HG03378 (cell line): ENCODE results near the gene COQ4.
A peak's percentile ranks its signal among the peaks of the same experiment; 100 is the strongest.

Source experiments
- ATAC-seq: cut with Tn5 transposase; IDR thresholded peaks from one replicate; pipeline ENCODE4 v1.9.1; 2021; ENCODE audit warnings: mild to moderate bottlenecking, moderate library complexity; ENCODE audit not compliant: unreplicated experiment

The COQ4 gene

DNA sequence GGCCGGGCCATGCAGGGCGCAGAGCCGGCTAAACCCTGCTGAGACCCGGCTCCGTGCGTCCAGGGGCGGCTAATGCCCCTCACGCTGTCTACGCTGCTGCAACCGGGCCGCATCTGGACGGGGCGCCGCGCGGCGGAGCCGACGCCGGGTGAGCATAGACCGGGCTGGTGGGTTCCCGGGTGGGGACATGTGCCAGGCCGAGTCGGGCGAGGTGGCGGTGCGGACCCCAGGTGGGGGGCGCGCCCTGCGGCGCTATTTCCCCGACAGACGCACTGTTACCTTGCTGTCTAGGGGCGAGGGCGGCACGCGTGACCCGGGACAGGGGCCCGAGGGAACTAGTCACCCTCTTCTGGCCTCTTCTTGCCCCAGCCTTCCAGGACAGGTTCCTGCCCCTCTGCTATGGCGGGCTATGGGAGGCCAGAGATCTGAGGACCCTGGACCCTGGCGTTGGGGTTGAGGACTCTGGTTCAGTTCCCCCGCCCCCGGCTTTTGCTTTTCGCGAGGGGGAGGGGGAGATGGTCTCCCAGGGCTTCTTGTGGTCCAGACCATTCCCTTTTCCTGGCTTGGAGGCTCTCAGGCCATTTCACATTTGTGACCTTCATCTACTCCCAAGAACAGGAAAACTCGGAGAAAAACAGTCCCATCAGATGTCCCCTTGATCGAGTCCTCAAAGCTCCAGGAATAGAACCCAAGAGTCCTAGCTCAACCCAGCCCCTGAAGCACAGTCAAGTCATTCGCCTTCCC, 18.2 kb downstream of the COQ4 start:
- ATAC-seq: no peak

DNA sequence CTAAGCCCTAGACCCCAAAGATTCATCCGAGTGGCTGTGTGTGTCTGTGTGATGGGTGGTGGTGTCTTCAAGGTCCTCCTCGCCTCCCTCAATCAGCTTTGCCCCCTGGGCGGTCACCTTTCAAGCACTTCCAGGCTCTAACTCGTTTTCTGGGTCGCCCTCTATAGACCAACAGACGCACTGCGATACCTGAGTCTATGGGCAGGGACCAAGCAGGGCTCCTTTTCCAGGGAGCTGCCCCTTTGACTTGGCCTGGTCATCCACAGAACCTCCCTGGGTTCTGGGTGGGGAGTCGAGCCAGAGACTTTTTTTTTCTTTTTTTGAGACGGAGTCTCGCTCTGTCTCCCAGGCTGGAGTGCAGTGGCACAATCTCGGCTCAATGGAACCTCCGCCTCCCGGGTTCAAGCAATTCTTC, 18.8 kb downstream of the COQ4 start:
- no peak for ATAC-seq

DNA sequence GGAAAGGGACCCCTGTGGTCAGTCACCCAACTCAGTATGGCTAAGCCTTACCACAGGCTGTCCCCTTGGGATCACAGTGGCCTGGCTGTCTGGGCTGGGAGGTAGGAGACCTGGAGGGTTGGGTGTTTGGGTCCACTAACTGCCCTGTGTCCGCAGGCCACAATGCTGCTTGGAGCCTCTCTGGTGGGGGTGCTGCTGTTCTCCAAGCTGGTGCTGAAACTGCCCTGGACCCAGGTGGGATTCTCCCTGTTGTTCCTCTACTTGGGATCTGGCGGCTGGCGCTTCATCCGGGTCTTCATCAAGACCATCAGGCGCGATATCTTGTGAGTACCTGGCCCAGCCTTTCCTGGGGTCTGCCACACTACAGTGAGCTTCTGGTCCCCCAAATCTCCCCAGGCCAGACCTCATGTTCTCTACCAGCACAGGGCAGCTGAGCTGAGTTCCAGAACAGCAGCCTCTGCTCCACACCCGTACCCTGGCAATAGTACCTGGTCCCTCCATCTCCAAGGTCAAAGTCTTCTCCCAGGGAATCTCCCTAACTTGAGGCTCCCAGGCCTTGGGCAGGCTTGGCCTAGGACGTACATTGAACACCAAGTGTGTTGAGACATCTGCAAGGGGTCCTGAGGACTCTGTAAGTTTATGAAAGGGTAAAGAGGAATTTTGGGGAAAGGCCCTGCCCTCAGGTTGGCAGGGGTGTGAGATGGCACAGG, 20.5 kb downstream of the COQ4 start:
- no peak for ATAC-seq

DNA sequence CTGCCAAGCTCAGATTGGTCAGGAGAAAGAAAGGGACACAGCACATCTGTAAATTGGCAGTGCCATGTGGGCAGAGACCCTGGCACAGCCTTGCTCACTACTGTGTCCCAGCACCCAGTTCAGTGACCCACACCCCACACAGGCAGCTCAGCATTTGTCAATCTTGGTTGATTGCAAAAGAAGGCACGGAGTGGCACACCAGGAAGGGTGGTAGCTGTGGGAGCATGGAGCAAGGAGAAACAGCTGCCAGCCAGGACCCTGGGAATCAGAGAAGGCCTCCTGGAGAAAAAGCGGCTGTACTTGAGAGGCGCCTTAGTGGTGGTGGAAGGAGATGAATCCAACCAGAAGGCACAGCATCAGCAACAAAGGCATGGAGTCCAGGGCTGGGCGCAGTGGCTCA, 21.2 kb downstream of the COQ4 start:
- no peak for ATAC-seq

DNA sequence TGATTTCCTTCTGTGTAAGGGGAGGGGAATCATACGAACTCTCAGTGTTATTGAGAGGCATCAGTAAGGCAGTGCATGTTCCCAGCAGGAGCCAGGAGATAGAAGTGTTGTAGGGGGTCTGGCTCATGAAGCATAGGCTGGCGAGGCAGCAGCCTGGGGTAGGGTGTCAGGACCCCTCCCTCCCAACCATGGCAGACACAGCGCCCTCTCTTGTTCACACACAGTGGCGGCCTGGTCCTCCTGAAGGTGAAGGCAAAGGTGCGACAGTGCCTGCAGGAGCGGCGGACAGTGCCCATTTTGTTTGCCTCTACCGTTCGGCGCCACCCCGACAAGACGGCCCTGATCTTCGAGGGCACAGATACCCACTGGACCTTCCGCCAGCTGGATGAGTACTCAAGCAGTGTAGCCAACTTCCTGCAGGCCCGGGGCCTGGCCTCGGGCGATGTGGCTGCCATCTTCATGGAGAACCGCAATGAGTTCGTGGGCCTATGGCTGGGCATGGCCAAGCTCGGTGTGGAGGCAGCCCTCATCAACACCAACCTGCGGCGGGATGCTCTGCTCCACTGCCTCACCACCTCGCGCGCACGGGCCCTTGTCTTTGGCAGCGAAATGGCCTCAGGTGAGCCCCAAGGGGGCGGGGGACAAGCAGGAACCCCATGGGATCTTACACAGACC, 22.4 kb downstream of the COQ4 start:
- no peak for ATAC-seq

DNA sequence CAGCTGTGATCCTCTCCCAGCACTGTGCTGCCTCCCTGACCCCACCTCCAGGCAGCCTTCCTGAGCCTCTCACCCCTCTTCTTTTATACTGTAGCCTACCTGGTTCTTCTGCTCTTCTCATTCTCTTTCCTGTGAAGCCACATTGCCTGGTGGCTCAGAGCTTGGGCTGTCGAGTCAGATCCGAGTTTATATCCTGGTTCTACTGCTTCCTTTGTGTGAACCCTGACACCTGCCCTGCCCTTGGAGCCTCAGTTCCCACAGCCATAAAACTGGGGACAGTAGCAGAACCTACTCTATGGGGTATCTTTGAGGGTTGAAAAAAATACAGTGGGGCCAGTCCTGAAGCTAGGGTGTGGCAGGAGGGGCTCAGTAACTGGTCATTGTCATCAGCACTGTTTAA, 26.5 kb downstream of the COQ4 start:
- ATAC-seq: no peak

DNA sequence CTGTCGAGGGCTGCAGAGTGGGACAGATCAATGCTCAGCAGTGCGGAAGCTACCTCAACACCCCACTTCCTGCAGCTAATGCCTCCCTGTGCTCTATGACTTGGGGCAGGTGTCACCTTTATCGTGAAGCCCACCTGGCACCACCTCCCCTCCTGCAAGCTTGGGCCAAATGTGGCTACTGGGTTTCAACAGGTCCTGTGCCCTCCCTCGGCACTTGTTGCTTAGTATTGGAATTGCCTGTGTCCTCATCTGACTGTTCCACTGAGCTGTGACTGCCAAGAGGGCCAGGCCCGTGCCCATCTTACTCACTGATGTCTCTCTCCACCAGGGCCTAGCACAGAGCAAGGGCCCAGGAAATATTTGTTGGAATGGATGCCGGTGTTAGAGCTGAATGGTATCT, 27.1 kb downstream of the COQ4 start:
- no peak for ATAC-seq

DNA sequence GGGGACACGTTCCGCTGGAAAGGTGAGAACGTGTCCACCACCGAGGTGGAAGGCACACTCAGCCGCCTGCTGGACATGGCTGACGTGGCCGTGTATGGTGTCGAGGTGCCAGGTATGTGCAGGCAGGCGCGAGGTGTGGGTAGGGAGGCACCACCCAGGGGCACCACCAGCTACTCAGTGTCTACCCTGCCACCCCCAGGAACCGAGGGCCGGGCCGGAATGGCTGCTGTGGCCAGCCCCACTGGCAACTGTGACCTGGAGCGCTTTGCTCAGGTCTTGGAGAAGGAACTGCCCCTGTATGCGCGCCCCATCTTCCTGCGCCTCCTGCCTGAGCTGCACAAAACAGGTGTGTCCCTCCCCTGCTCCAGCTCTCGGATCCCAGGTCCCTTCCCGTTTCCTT, 32.8 kb downstream of the COQ4 start:
- ATAC-seq: no peak

DNA sequence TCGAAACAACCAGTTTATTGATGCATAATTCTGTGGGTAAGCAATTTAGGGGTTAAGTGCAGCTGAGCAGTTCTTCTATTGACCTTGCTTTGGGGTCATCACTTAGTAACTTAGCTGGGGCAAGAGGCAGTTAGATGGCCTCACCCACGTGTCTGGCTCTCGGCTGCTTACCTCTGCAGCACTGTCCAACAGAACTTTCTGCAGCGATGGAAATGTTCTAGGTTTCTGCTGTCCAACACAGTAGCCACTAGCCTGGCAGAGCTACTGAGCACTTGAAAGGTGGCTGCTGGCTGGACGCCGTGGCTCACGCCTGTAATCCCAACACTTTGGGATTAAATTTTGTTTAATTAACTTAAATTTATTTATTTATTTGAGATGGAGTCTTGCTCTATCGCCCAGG, 35.5 kb downstream of the COQ4 start:
- no peak for ATAC-seq

DNA sequence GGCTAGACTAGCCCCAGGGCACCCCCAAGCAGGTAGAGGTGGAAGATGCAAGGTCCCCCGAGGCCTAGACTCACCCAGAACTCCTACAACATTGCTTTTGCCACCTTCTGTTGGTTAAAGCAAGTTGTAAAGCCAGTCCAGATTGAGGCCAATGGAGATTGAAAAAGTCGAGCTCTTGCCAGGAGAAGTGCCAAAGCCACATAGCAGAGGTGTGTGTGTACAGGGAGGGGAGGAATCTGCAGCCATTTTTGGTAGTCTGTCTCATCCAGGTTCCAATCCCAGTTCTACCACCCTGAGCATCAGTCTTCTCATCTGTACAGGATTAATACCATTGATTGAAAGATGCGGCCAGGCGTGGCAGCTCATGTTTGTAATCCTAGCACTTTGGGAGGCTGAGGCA, 36.2 kb downstream of the COQ4 start:
- ATAC-seq: no peak

DNA sequence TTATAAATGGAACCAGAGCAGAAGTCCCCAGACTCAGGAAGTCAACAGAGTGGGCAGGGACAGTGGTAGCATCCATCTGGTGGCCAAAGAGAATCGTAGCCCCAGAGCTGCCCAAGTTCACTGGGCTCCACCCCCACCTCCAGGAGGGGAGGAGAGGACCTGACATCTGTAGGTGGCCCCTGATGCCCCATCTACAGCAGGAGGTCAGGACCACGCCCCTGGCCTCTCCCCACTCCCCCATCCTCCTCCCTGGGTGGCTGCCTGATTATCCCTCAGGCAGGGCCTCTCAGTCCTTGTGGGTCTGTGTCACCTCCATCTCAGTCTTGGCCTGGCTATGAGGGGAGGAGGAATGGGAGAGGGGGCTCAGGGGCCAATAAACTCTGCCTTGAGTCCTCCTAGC, 38.2 kb downstream of the COQ4 start:
- no peak for ATAC-seq

DNA sequence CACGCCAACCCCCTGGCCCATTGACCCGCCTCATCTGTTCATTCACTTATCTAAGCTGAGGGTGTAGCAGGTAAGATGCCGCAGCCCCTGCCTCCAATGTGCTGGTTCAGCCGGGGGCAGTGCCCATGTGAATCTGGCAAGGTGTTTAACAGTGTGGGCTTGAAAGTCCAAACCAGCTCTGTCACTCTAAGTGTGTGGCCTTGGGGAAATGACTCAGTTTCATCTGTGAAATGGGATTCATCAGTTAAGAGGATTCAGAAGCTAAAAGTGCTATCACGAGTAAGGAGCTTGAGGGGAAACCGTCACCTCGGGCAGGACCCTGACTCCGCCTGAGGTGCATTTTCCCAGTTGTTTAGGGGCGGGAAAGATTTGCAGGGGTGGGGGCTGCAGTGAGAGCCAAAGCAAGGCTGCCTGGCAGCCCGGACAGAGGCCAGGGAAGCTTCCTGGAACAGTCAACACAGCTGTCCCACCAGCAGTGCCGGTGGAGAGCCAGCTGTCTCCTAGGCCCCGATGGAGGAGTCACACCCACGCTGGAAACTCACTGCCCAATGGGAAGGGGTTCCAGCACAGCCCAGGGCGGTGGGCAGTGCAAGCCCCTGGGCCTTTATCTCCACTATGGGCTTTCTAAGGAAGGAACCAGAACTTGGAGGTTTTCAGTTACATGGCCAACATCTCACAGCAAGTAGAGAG, 38.8 kb downstream of the COQ4 start:
- peak; percentile 9 for ATAC-seq

DNA sequence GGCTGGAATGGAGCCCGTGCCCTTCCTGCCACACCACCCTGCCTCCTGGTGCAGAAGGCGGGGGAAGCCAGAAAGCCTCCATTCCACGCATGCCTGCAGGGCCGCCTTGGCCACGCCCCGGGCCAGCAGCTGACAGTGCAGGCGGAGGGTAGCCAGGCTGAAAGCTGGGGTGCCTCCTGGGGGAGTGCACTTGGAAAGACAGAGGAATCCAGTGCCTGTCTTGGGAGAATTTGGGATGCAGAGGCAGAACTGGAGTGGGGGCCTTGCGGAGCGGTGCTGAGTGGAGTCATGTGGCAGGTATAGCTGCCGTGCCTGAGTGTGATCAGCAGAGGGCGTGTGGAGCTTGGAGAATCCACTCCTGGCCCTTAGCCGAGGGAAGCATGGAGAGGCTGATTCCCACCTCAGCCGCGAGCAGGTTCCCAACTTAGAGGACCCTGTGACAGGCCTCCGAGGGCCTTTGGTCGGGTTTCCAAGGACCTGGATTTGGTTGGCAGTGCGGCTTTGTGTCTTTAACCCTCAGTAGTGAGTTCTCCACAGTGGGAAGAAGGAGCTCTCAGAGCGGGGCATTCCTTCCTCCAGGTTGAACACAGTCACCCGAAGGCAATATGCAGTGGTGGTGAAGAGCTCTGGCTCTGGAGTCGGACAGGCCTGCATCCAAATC, 39.5 kb downstream of the COQ4 start:
- ATAC-seq: peak; percentile 50

DNA sequence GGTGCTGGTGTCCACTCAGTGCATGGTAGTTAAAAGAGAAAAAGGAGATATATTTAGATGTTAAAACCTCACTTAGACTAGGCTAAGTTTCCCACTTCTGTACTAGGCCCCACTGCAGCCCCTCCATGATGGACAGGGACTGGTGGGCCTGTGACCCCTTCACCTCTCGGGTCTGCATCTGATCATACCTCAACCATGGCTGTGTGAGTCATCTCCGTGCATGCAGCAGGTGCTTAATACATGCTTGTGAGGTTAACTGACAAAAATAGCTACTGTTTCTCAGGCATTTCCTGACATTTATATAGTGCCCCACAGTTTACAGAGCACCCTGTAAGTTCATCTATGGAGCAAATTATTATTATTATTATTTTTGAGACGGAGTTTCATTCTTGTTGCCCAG, 40.1 kb downstream of the COQ4 start:
- ATAC-seq: no peak

DNA sequence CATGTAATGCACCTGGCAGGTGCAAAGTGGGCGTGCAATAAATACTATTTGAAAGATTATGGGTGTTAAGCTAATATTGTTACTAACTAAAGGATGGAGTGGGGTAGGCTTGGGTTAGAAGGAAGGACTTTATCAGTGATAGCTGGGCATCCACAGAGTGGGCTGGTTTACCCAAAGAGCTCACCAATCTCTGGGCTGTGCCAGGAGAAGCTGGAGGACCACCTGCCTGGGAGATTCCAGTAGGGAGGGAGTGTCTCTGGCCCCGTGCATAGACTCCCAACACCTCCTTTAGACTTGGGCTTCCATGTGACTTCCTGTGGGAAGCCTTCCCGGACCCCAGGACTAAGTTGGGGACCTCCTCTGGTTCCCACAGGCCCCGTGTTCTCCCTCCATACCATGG, 42.9 kb downstream of the COQ4 start:
- no peak for ATAC-seq

DNA sequence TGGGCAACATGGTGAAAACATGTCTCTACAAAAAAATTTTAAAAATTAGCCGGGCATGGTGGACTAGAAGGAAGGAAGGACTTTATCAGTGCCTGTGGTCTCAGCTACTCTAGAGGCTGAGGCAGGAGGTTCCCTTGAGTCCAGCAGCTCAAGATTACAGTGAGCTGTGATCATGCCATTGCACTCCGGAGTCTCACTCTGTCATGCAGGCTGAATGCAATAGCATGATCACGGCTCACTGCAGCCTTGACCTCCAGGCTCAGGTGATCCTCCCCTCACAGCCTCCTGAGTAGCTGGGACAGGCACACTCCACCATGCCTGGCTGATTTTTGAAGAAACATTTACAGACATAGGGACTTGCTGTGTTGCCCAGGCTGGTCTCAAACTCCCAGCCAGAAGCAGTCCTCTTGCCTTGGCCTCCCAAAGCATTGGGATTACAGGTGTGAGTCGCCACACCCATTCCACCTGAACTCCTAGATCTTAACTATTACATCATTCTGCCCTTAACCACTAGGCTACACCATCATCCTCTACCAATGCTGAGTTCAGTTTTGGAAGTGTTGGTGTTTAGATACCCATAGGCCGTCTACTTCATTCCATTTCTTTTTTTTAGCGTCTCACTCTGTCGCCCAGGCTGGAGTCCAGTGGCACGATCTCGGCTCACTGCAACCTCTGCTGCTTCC, 46.5 kb downstream of the COQ4 start:
- ATAC-seq: no peak

DNA sequence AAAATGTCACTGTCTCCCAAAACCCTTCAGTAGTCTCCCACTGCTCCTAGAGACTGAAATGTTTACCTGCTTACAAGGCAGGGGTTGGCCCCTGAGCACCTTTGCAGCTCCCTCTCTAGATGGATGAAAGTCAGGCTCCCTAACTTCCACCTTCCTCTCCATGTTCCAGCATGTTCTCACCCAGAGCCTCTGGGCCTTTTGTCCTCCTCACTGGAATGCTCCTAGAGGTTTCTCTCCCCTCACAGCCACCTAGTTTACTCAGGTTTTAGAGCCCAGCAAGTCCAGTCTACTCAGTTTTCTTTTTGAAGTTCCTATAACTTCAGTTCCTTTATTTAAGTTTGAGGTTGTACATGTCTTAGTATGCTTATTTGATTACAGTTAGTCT, 47.7 kb downstream of the COQ4 start:
- no peak for ATAC-seq

DNA sequence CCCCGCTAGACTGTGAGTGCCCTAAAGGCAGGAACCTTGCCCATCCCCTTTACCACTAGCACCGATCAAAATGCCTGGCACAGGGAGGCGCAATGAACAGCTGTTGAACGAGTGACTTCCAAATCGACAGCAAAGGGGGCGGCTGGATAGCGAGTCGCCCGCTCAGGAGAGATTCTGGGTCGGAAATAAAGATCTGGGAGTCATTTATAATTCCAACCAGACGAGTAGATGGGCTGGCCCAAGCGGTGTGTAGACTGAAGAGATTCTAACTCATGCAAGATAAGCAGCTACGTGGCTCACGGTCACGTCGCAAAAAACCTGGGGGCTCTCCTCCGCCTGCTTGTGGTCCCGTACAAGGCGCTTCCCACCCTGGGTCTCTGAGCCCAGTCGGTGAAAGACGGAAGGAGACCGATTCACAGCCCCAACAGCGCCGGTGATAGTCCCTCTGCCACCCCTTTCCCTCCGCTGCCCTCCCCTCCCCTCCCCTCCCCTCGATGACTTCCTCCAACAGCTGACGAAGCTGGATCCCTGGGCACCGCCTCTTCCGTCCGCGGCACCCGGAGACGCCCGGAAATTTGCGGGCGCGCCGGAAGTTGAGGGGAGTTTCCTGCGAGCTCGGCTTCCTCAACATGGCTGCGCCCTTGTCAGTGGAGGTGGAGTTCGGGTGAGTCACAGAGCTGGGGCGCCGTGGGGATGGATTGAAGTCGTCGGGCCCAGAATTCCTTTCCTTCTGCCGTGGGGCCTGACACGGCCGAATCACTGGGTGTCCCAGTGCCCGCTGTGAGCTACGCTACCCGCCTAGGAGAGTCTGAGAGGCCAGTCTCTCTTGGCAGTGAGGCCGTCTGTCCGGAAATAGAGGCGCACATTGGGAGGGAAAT, 48.4 kb downstream of the COQ4 start, which contains the start of gene URM1:
TSS of gene URM1 (plus strand) at position 623 of the 878 bp plus-strand sequence. CDS start at position 630, 7 bp downstream.
- peak; percentile 69 for ATAC-seq

DNA sequence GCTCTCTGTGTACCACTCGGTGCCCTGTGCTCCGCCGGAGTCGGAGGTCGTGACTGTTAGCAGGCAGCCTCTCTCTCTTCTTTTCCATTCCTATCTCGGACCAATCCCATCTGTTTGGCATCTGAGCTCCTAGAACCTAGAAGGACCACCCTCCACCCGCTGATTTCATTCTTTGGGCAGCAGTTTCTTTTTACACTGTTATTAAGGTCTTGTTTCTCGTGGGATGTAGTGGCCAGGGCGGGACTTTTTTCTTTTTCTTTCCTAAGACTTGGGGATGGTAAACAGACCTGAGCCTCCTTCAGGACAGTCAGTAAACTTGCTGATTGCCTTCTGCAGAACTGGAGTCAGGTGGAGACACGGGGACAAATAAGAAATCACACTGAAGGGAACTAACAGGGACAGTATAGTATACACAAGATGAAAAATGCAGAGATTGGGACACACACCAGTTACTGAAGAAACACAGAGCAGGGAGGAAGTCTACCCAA, 49.0 kb downstream of the COQ4 start:
- ATAC-seq: no peak
